Colonic mucosa (tissue), 4 donors: ENCODE measurements around the gene GALNT18. TPM values are rescaled to one million over a fixed set of nuclear protein-coding genes. Genes with fewer than 3 reads are reported as not detected.

ENCODE experiments used
- DNase-seq: peaks from one replicate; pipeline ENCODE4 v3.0.0-alpha.2; 2020
- H3K27ac ChIP-seq: fragments of 200-600 bp; one replicate; pipeline ENCODE4 v1.8.0; 2021
- H3K27me3 ChIP-seq: fragments of 200-600 bp; one replicate; pipeline ENCODE4 v1.8.0; 2021
- H3K36me3 ChIP-seq: fragments of 200-600 bp; one replicate; pipeline ENCODE4 v1.8.0; 2021
- H3K4me1 ChIP-seq: fragments of 200-600 bp; one replicate; pipeline ENCODE4 v1.8.0; 2021; ENCODE audit warnings: mild to moderate bottlenecking
- H3K4me3 ChIP-seq: fragments of 200-600 bp; one replicate; pipeline ENCODE4 v1.8.0; 2021
- H3K9ac ChIP-seq, 2 donors: one replicate each; pipeline ENCODE4 v1.7.0; 2013; ENCODE audit warnings: control low read depth in 2 of 2, low read depth in 2 of 2, low read length in 2 of 2
- H3K9me3 ChIP-seq: fragments of 200-600 bp; one replicate; pipeline ENCODE4 v1.8.0; 2021
- CTCF ChIP-seq: fragments of 200-600 bp; IDR thresholded peaks from one replicate; pipeline ENCODE4 v1.8.0; 2022; ENCODE audit warnings: antibody characterized with exemption, mild to moderate bottlenecking
- intact Hi-C: fragments of 100-400 bp; cut with DNase I; formaldehyde crosslinking; loops from one replicate; pipeline ENCODE4 v1.14.1; 2022
- total RNA-seq, 2 donors: library from RNA; stranded (reverse); fragmentation: NEBNext Ultra II Directional in 1 of 2; extraction: Animal tissue kit (Norgen Biotek cat#: 25700) in 1 of 2; gene quantifications; one replicate each; pipeline ENCODE4 v1.2.1, GENCODE V29; 2021
- donor health status: healthy.
- donor health status: DM: no; HTN: no; CAD: no.
- donor health status: DM: no; HTN: no; CAD: no.

The GALNT18 gene
- total RNA-seq, 2 donors from 2014 or later, result 3.6 to 8.3 TPM

- intact Hi-C loops, result no loop called here
- no peak overlapping the region for H3K27ac ChIP-seq
- no peak overlapping the region for H3K9ac ChIP-seq
- TF ChIP-seq CTCF, result no peak
- no peaks in the 10 kb centered on the region for H3K4me1 ChIP-seq
- H3K27me3 ChIP-seq, result no peaks in the 10 kb centered on the region
- H3K4me3 ChIP-seq, result no peak overlapping the region
- H3K36me3 ChIP-seq, result no peaks in the 10 kb centered on the region
- no peaks in the 10 kb centered on the region for H3K9me3 ChIP-seq
- DNase-seq, result no peak
Measured at GRCh38 chr11:11346303-11346702, 275.5 kb downstream of the GALNT18 start.

DNA sequence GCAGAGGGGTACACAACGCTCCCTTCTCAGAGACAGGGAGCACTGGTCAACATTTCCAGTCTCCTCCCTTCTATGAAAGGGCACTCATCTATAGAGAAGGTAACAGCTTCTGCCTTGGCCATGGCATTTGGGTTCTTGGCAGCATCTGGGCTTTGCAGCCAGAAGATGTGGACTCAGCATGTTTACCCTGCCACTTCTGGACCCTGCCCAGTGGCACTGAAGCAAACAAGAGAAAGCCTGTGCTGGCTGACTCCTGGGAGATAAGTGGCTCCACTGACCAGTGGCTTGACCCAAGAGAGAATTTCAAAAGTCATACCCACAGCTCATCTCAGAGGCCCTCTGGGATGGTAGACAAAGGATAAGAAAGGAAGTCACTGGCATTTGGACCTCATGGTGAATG is 276.7 kb downstream of the GALNT18 start:
- Histone ChIP-seq H3K4me3 (no peak overlapping the region), H3K4me1 (no peaks in the 10 kb centered on the region), H3K27ac (no peak overlapping the region), H3K36me3 (no peaks in the 10 kb centered on the region), H3K9me3 (no peaks in the 10 kb centered on the region), H3K27me3 (no peaks in the 10 kb centered on the region), H3K9ac (no peak overlapping the region)
- DNase-seq, result no peak
- intact Hi-C loops, result no loop called here
- TF ChIP-seq CTCF, result no peak

DNA sequence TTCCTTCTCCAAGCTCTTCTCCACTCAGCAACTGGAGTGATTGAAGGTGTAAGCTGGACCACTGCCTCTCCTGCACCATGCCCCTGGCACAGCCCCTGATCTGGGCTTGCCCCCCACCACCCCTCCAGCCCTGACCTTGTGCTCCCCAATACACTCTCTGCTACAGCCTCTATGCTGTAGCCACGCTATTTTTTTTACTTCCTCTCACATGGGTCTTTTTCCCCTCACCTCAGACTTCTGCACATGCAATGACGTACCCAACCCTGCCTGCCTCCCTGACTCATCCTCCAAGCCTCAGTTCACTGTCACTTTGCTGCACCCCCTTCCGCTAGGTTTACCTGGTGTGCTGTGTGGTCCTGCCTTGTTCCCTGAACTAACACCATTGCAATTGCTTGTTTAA is 277.8 kb downstream of the GALNT18 start:
- Histone ChIP-seq H3K9ac (no peak overlapping the region), H3K36me3 (no peaks in the 10 kb centered on the region), H3K27ac (no peak overlapping the region), H3K9me3 (no peaks in the 10 kb centered on the region), H3K27me3 (no peaks in the 10 kb centered on the region), H3K4me1 (no peaks in the 10 kb centered on the region), H3K4me3 (no peak overlapping the region)
- intact Hi-C loops, result no loop called here
- no peak for DNase-seq
- TF ChIP-seq CTCF, result no peak

DNA sequence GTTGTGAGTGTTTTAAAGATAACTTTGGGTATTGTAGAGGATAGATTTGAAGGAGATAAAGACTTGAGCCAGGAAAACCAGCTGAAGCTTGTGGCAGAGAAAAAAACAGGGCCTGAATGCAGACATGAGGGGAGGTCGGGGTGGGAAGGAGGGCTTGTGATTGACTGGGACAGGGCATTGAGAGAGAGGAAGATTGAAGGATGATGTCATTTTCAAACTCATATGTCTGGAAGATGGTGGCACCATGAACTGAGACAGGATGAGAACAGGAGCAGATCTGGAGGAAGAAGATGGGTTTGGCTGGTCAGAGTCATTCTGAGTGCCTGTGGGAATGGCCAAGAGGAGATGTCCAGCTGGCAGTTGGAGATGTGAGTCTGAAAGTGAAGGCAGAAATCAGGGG is 283.5 kb downstream of the GALNT18 start:
- intact Hi-C loops, result no loop called here
- Histone ChIP-seq H3K9me3 (no peaks in the 10 kb centered on the region), H3K9ac (no peak overlapping the region), H3K4me1 (no peaks in the 10 kb centered on the region), H3K36me3 (no peaks in the 10 kb centered on the region), H3K27me3 (no peaks in the 10 kb centered on the region), H3K4me3 (no peak overlapping the region), H3K27ac (no peak overlapping the region)
- DNase-seq, result no peak
- TF ChIP-seq CTCF, result no peak

- H3K27ac ChIP-seq, result no peak overlapping the region
- no peaks in the 10 kb centered on the region for H3K36me3 ChIP-seq
- H3K27me3 ChIP-seq, result no peaks in the 10 kb centered on the region
- no peaks in the 10 kb centered on the region for H3K9me3 ChIP-seq
- no peak overlapping the region for H3K9ac ChIP-seq
- H3K4me1 ChIP-seq, result no peaks in the 10 kb centered on the region
- intact Hi-C loops, result no loop called here
- H3K4me3 ChIP-seq, result no peak overlapping the region
- no peak for DNase-seq
- no peak for TF ChIP-seq CTCF
Measured at GRCh38 chr11:11336664-11337063, 285.1 kb downstream of the GALNT18 start.

- Histone ChIP-seq H3K9me3 (no peaks in the 10 kb centered on the region), H3K9ac (no peak overlapping the region), H3K36me3 (no peaks in the 10 kb centered on the region), H3K27ac (no peak overlapping the region), H3K27me3 (no peaks in the 10 kb centered on the region), H3K4me3 (no peak overlapping the region), H3K4me1 (no peaks in the 10 kb centered on the region)
- no peak for TF ChIP-seq CTCF
- DNase-seq, result no peak
- intact Hi-C loops, result no loop called here
Measured at GRCh38 chr11:11335043-11335442, 286.8 kb downstream of the GALNT18 start.
